Hepatocyte (in vitro differentiated cells): Measurements from ENCODE around the gene SPANXN2.

Source experiments
- CTCF ChIP-seq: fragments of 200-600 bp; sonication (generic); IDR thresholded peaks from 2 replicates; pipeline ENCODE4 v1.5.1; 2016; ENCODE audit warnings: antibody characterized with exemption, mild to moderate bottlenecking; ENCODE audit not compliant: poor library complexity
- EZH2 ChIP-seq: fragments of 200-600 bp; sonication (generic); IDR thresholded peaks from 2 replicates; pipeline ENCODE4 v1.6.1; 2016; ENCODE audit warnings: antibody characterized with exemption, mild to moderate bottlenecking, borderline replicate concordance

- no peak for TF ChIP-seq CTCF
- no peak for TF ChIP-seq EZH2
Observed at GRCh38 chrX:143768976-143769375, 48.4 kb upstream of the SPANXN2 start.
